GM15510 (cell line): ENCODE measurements around the gene OPTC.

Experiments used
- POLR2A ChIP-seq: IDR thresholded peaks from 3 replicates; pipeline ENCODE4 v1.6.1; 2011; ENCODE audit warnings: borderline replicate concordance; ENCODE audit not compliant: insufficient read length; ENCODE audit errors: extremely low read depth

Gene OPTC

GRCh38 chr1:203463469-203464062 is 30.4 kb upstream of the OPTC start:
- no peak for TF ChIP-seq POLR2A

- no peak for TF ChIP-seq POLR2A
These were observed 29.7 kb upstream of the OPTC start for GRCh38 chr1:203464226-203464625.

- TF ChIP-seq POLR2A = no peak
These were observed 29.2 kb upstream of the OPTC start for GRCh38 chr1:203464743-203465142.

GRCh38 chr1:203465146-203465798 is 28.7 kb upstream of the OPTC start:
- no peak for TF ChIP-seq POLR2A

GRCh38 chr1:203465948-203466347 is 28.0 kb upstream of the OPTC start:
- TF ChIP-seq POLR2A = no peak

- no peak for TF ChIP-seq POLR2A
These were observed 26.4 kb upstream of the OPTC start for GRCh38 chr1:203467550-203467921.

GRCh38 chr1:203468326-203468725 is 25.6 kb upstream of the OPTC start:
- no peak for TF ChIP-seq POLR2A

GRCh38 chr1:203470240-203470639 is 23.7 kb upstream of the OPTC start:
- TF ChIP-seq POLR2A = no peak

- TF ChIP-seq POLR2A = no peak
These were observed 22.1 kb upstream of the OPTC start for GRCh38 chr1:203471841-203472240.

GRCh38 chr1:203473281-203473680 is 20.7 kb upstream of the OPTC start:
- no peak for TF ChIP-seq POLR2A

- TF ChIP-seq POLR2A = no peak
These were observed 20.1 kb upstream of the OPTC start for GRCh38 chr1:203473781-203474305.

- no peak for TF ChIP-seq POLR2A
These were observed 18.7 kb upstream of the OPTC start, which contains the start of gene PRELP for GRCh38 chr1:203475012-203475981. Gene PRELP, plus strand, starts transcription at chr1:203475806. Its CDS starts 7,379 bp downstream, at chr1:203483185.

GRCh38 chr1:203476216-203476814 is 17.6 kb upstream of the OPTC start:
- TF ChIP-seq POLR2A = no peak

- no peak for TF ChIP-seq POLR2A
These were observed 16.2 kb upstream of the OPTC start for GRCh38 chr1:203477748-203478147.

GRCh38 chr1:203478231-203478630 is 15.7 kb upstream of the OPTC start:
- no peak for TF ChIP-seq POLR2A
